Gastroesophageal sphincter (tissue), 3 donors: ENCODE results near the gene TRIM7.

Experiments
- CTCF ChIP-seq, 4 experiments: fragments of 200-600 bp in 2 of 4; fragments of 450-650 bp in 2 of 4; sonication (generic) in 1 of 4; IDR thresholded peaks; one replicate each; pipeline ENCODE4 v1.5.1; 2017 to 2019; ENCODE audit warnings: antibody characterized with exemption in 4 of 4, mild to moderate bottlenecking in 2 of 4, moderate library complexity in 2 of 4
- EP300 ChIP-seq: sonication (generic); formaldehyde crosslinking; IDR thresholded peaks from one replicate; pipeline ENCODE4 v1.6.1; 2017; ENCODE audit warnings: antibody characterized with exemption, mild to moderate bottlenecking
- POLR2A ChIP-seq, 2 donors: fragments of 450-650 bp; IDR thresholded peaks; one replicate each; pipeline ENCODE4 v1.6.1; 2017; ENCODE audit warnings: antibody characterized with exemption in 2 of 2, mild to moderate bottlenecking in 2 of 2, moderate library complexity in 1 of 2
- POLR2AphosphoS5 ChIP-seq: sonication (generic); formaldehyde crosslinking; IDR thresholded peaks from one replicate; pipeline ENCODE4 v1.6.1; 2017; ENCODE audit warnings: antibody characterized with exemption

GRCh38 chr5:181204113-181204825 is 727 bp downstream of the TRIM7 start:
- TF ChIP-seq EP300: no peak
- TF ChIP-seq POLR2AphosphoS5: no peak
- no peak for TF ChIP-seq CTCF (IDR thresholded peaks at IDR 0.05)
- no peak for TF ChIP-seq POLR2A (IDR thresholded peaks at IDR 0.05)
